Thyroid gland (tissue), 4 donors: ENCODE results near the gene LRTM1.

Experiments
- POLR2A ChIP-seq, 2 donors: fragments of 450-650 bp; IDR thresholded peaks; one replicate each; pipeline ENCODE4 v1.6.1; 2017; ENCODE audit warnings: antibody characterized with exemption in 2 of 2, mild to moderate bottlenecking in 2 of 2, moderate library complexity in 1 of 2
- TF ChIP-seq, protein P1 (sequence below), 6 experiments: fragments of 200-600 bp in 3 of 6; fragments of 450-650 bp in 3 of 6; sonication (generic) in 3 of 6; IDR thresholded peaks; one replicate each; pipeline ENCODE4 v1.5.1; 2016 to 2019; ENCODE audit warnings: antibody characterized with exemption in 6 of 6, mild to moderate bottlenecking in 2 of 6, inconsistent platforms in 1 of 6, moderate library complexity in 1 of 6

DNA sequence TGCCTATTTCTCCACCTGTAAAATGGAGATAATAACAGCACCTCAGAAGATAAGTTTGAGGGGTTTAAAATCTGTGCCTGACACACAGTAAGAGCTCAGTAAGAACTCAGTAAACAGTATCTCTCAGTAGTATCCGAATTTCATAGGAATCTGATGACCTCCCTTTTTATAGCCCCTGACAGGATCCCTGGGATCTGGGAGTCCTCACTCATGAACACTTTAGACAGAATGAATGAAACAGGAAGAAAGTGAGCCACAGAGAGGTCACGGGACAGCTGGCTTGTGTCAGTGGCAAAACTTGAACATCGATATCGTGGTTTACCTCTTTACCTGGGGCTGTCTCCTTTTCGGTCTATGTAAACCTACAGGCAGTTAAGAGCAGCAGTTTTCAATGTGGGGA is 51.2 kb downstream of the LRTM1 start:
- TF ChIP-seq, protein P1, sequence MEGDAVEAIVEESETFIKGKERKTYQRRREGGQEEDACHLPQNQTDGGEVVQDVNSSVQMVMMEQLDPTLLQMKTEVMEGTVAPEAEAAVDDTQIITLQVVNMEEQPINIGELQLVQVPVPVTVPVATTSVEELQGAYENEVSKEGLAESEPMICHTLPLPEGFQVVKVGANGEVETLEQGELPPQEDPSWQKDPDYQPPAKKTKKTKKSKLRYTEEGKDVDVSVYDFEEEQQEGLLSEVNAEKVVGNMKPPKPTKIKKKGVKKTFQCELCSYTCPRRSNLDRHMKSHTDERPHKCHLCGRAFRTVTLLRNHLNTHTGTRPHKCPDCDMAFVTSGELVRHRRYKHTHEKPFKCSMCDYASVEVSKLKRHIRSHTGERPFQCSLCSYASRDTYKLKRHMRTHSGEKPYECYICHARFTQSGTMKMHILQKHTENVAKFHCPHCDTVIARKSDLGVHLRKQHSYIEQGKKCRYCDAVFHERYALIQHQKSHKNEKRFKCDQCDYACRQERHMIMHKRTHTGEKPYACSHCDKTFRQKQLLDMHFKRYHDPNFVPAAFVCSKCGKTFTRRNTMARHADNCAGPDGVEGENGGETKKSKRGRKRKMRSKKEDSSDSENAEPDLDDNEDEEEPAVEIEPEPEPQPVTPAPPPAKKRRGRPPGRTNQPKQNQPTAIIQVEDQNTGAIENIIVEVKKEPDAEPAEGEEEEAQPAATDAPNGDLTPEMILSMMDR (IDR thresholded peaks at IDR 0.05), result no peak
- no peak for TF ChIP-seq POLR2A (IDR thresholded peaks at IDR 0.05)
